HL-60 (cell line): ENCODE results near the gene STON2.

Experiments used
- GABPA ChIP-seq: IDR thresholded peaks from 2 replicates; pipeline ENCODE4 v1.6.1; 2012; ENCODE audit warnings: low read depth
- TF ChIP-seq, protein P1 (sequence below): IDR thresholded peaks from one replicate; pipeline ENCODE4 v1.5.1; 2011; ENCODE audit warnings: low read length, control low read depth, inconsistent platforms; ENCODE audit not compliant: insufficient read depth
- TF ChIP-seq, protein P2 (sequence below): IDR thresholded peaks from 2 replicates; pipeline ENCODE4 v1.6.1; 2012; ENCODE audit warnings: low read depth; ENCODE audit not compliant: insufficient replicate concordance

DNA sequence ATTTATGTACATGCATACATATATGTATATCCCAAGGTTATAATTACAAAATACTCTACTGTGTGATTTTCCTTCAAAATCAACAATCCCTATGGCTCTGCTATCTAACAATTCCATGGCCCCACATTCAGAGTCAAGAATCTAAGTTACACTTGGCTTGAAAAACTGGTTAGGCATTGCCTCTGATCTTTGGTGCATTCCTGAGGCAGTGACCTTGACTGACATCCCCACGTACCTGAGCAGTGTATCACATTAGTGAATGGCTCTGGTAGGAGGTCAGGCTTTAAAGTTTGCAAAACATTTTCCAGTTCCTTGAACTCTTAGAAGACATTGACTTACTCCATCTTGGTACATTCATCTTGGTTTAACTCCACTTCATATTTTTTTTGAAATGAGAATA, 8.5 kb upstream of the STON2 start:
- TF ChIP-seq, protein P1, sequence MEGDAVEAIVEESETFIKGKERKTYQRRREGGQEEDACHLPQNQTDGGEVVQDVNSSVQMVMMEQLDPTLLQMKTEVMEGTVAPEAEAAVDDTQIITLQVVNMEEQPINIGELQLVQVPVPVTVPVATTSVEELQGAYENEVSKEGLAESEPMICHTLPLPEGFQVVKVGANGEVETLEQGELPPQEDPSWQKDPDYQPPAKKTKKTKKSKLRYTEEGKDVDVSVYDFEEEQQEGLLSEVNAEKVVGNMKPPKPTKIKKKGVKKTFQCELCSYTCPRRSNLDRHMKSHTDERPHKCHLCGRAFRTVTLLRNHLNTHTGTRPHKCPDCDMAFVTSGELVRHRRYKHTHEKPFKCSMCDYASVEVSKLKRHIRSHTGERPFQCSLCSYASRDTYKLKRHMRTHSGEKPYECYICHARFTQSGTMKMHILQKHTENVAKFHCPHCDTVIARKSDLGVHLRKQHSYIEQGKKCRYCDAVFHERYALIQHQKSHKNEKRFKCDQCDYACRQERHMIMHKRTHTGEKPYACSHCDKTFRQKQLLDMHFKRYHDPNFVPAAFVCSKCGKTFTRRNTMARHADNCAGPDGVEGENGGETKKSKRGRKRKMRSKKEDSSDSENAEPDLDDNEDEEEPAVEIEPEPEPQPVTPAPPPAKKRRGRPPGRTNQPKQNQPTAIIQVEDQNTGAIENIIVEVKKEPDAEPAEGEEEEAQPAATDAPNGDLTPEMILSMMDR, result no peak
- no peak for TF ChIP-seq GABPA
- TF ChIP-seq, protein P2, sequence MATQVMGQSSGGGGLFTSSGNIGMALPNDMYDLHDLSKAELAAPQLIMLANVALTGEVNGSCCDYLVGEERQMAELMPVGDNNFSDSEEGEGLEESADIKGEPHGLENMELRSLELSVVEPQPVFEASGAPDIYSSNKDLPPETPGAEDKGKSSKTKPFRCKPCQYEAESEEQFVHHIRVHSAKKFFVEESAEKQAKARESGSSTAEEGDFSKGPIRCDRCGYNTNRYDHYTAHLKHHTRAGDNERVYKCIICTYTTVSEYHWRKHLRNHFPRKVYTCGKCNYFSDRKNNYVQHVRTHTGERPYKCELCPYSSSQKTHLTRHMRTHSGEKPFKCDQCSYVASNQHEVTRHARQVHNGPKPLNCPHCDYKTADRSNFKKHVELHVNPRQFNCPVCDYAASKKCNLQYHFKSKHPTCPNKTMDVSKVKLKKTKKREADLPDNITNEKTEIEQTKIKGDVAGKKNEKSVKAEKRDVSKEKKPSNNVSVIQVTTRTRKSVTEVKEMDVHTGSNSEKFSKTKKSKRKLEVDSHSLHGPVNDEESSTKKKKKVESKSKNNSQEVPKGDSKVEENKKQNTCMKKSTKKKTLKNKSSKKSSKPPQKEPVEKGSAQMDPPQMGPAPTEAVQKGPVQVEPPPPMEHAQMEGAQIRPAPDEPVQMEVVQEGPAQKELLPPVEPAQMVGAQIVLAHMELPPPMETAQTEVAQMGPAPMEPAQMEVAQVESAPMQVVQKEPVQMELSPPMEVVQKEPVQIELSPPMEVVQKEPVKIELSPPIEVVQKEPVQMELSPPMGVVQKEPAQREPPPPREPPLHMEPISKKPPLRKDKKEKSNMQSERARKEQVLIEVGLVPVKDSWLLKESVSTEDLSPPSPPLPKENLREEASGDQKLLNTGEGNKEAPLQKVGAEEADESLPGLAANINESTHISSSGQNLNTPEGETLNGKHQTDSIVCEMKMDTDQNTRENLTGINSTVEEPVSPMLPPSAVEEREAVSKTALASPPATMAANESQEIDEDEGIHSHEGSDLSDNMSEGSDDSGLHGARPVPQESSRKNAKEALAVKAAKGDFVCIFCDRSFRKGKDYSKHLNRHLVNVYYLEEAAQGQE, result no peak
